GM12878 (cell line): ENCODE data around the gene SNN. TPM values are rescaled to one million over a fixed set of nuclear protein-coding genes. Genes with fewer than 3 reads are reported as not detected.

Source experiments
- ATF3 ChIP-seq: IDR thresholded peaks from 2 replicates; pipeline ENCODE4 v1.6.1; 2011; ENCODE audit warnings: low read depth, mild to moderate bottlenecking, low read length, moderate library complexity, borderline replicate concordance; ENCODE audit errors: extremely low read depth
- BCLAF1 ChIP-seq: fragments of 450-650 bp; IDR thresholded peaks from 2 replicates; pipeline ENCODE4 v1.6.1; 2017; ENCODE audit warnings: antibody characterized with exemption, mild to moderate bottlenecking, moderate library complexity
- CBX5 ChIP-seq: sonication (generic); IDR thresholded peaks from 2 replicates; pipeline ENCODE4 v1.6.1; 2016; ENCODE audit warnings: low read depth, moderate library complexity, mild to moderate bottlenecking, inconsistent platforms
- CUX1 ChIP-seq: IDR thresholded peaks from 2 replicates; pipeline ENCODE4 v1.6.1; 2012; ENCODE audit warnings: improper control_type of control experiment, low read depth, low read length; ENCODE audit not compliant: insufficient replicate concordance
- DPF2 ChIP-seq: fragments of 450-650 bp; IDR thresholded peaks from 2 replicates; pipeline ENCODE4 v1.6.1; 2017; ENCODE audit warnings: mild to moderate bottlenecking
- EP300 ChIP-seq, 2 experiments: fragments of 150-350 bp in 1 of 2; IDR thresholded peaks; 2 replicates each; pipeline ENCODE4 v1.6.1; 2011 to 2012; ENCODE audit warnings: low read depth in 2 of 2, low read length in 2 of 2, borderline replicate concordance in 1 of 2, improper control_type of control experiment in 1 of 2, inconsistent platforms in 1 of 2; ENCODE audit not compliant: control insufficient read depth in 1 of 2
- HDGF ChIP-seq: fragments of 450-650 bp; IDR thresholded peaks from 2 replicates; pipeline ENCODE4 v1.6.1; 2016; ENCODE audit warnings: antibody characterized with exemption
- NBN ChIP-seq: fragments of 450-650 bp; IDR thresholded peaks from 2 replicates; pipeline ENCODE4 v1.6.1; 2016
- POLR2A ChIP-seq: IDR thresholded peaks from 2 replicates; pipeline ENCODE4 v1.6.1; 2011; ENCODE audit warnings: low read depth, mild to moderate bottlenecking, low read length
- POLR2AphosphoS5 ChIP-seq: IDR thresholded peaks from 2 replicates; pipeline ENCODE4 v1.6.1; 2011; ENCODE audit warnings: mild to moderate bottlenecking, low read length, inconsistent platforms
- RB1 ChIP-seq: fragments of 450-650 bp; formaldehyde crosslinking; IDR thresholded peaks from 2 replicates; pipeline ENCODE4 v1.6.1; 2017; ENCODE audit warnings: mild to moderate bottlenecking, borderline replicate concordance
- SMAD5 ChIP-seq: IDR thresholded peaks from 2 replicates; pipeline ENCODE4 v1.6.1; 2016; ENCODE audit warnings: antibody characterized with exemption, low read depth
- SMC3 ChIP-seq: IDR thresholded peaks from 2 replicates; pipeline ENCODE4 v1.6.1; 2011; ENCODE audit warnings: low read length, improper control_type of control experiment, borderline replicate concordance
- STAT1 ChIP-seq: fragments of 450-650 bp; conservative IDR thresholded peaks from 2 replicates; pipeline ENCODE4 v1.6.1; 2014; ENCODE audit warnings: antibody characterized with exemption, mild to moderate bottlenecking
- ZNF217 ChIP-seq: fragments of 450-650 bp; IDR thresholded peaks from 2 replicates; pipeline ENCODE4 v1.6.1; 2017; ENCODE audit warnings: antibody characterized with exemption, mild to moderate bottlenecking
- ZNF24 ChIP-seq: fragments of 450-650 bp; IDR thresholded peaks from 2 replicates; pipeline ENCODE4 v1.6.1; 2017; ENCODE audit warnings: antibody characterized with exemption, mild to moderate bottlenecking
- ZNF622 ChIP-seq: fragments of 450-650 bp; IDR thresholded peaks from 2 replicates; pipeline ENCODE4 v1.6.1; 2017; ENCODE audit warnings: mild to moderate bottlenecking, inconsistent platforms
- polyA plus RNA-seq, 11 experiments: library from polyadenylated mRNA; depleted of rRNA in 4 of 11; unstranded in 6 of 11; stranded (reverse) in 5 of 11; fragments of >200 nt; fragmentation: Nextera tagmentation in 4 of 11; fragmentation: Illumina TruSeq in 1 of 11; extraction: Ambion mirVana in 4 of 11; extraction: Trizol in 1 of 11; gene quantifications; 1 replicate in 1 of 11; 2 replicates in 10 of 11; pipeline versions ENCODE4 v1.2.1 to v1.2.3, GENCODE V29; 2011 to 2016; ENCODE audit warnings: inconsistent platforms in 2 of 11, missing spikeins in 2 of 11, low read depth in 1 of 11
- total RNA-seq, 4 experiments: library from RNA; depleted of rRNA in 3 of 4; stranded (reverse); fragments of >200 nt in 3 of 4; fragmentation: Illumina TruSeq in 1 of 4; extraction: Trizol in 1 of 4; gene quantifications; 2 replicates each; pipeline versions ENCODE4 v1.2.1 to v1.2.3, GENCODE V29; 2013 to 2021
- TF ChIP-seq, protein P1 (sequence below): fragments of 450-650 bp; IDR thresholded peaks from 2 replicates; pipeline ENCODE4 v1.6.1; 2017; ENCODE audit warnings: mild to moderate bottlenecking, moderate library complexity

The SNN gene
- total and polyA plus RNA-seq, 10 of the 15 experiments (the other 5 are each of a cell fraction or from before 2014, with no cell fraction given), result 2.2 to 43.4 (median 27.8) TPM

- TF ChIP-seq SMAD5 (no peak), ZNF24 (no peak), RB1 (no peak; the same call in 1 of the 2 replicates), BCLAF1 (no peak), CBX5 (no peak), ZNF217 (peak; percentile 61; the same call in 1 of the 2 replicates), HDGF (no peak), POLR2AphosphoS5 (peak; percentile 79), NBN (peak; percentile 70), CUX1 (no peak), STAT1 (no peak), DPF2 (peak; percentile 82; the same call in 1 of the 2 replicates), ZNF622 (no peak), SMC3 (no peak), ATF3 (no peak), EP300 (IDR thresholded peaks at IDR 0.05; ENCODE audit: borderline replicate concordance in 1 of 2, control insufficient read depth in 1 of 2, low read depth in 2 of 2, low read length in 2 of 2) (peak; percentile 67 to 77; a peak in 3 of 4 replicates), POLR2A (peak; percentile 42; the same call in 1 of the 2 replicates)
- TF ChIP-seq, protein P1, sequence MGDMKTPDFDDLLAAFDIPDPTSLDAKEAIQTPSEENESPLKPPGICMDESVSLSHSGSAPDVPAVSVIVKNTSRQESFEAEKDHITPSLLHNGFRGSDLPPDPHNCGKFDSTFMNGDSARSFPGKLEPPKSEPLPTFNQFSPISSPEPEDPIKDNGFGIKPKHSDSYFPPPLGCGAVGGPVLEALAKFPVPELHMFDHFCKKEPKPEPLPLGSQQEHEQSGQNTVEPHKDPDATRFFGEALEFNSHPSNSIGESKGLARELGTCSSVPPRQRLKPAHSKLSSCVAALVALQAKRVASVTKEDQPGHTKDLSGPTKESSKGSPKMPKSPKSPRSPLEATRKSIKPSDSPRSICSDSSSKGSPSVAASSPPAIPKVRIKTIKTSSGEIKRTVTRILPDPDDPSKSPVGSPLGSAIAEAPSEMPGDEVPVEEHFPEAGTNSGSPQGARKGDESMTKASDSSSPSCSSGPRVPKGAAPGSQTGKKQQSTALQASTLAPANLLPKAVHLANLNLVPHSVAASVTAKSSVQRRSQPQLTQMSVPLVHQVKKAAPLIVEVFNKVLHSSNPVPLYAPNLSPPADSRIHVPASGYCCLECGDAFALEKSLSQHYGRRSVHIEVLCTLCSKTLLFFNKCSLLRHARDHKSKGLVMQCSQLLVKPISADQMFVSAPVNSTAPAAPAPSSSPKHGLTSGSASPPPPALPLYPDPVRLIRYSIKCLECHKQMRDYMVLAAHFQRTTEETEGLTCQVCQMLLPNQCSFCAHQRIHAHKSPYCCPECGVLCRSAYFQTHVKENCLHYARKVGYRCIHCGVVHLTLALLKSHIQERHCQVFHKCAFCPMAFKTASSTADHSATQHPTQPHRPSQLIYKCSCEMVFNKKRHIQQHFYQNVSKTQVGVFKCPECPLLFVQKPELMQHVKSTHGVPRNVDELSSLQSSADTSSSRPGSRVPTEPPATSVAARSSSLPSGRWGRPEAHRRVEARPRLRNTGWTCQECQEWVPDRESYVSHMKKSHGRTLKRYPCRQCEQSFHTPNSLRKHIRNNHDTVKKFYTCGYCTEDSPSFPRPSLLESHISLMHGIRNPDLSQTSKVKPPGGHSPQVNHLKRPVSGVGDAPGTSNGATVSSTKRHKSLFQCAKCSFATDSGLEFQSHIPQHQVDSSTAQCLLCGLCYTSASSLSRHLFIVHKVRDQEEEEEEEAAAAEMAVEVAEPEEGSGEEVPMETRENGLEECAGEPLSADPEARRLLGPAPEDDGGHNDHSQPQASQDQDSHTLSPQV, result no peak
Observed at GRCh38 chr16:11669380-11670146, 1.3 kb downstream of the SNN start (continued).
